IMR-90 (cell line): ENCODE results near the gene PLCB4. TPM values are rescaled to one million over a fixed set of nuclear protein-coding genes. Genes with fewer than 3 reads are reported as not detected.

Experiments used
- ATAC-seq: fragments of 200-7000 bp; cut with Tn5 transposase; 2 replicates; pipeline ENCODE4 v1.9.1; 2020; ENCODE audit warnings: low read depth, mild to moderate bottlenecking, moderate library complexity
- BruUV-seq: library from RNA; stranded (reverse); fragments of 400-500 nt; replicated peaks from 2 replicates; lab custom pipeline; 2021; lab: Mats Ljungman, UMichigan
- CTCF ChIA-PET: fragments of 300-600 bp; formaldehyde crosslinking; extraction: SDS; loops from one replicate; lab custom pipeline; 2021; ENCODE audit warnings: antibody characterized with exemption; lab: Yijun Ruan, JAX
- POLR2A ChIA-PET: fragments of 300-600 bp; sonication (Branson Sonifier 250); formaldehyde crosslinking; loops from one replicate; lab custom pipeline; 2022; ENCODE audit warnings: antibody characterized with exemption; ENCODE audit not compliant: unreplicated experiment; lab: Charles Lee
- DNase-seq: peaks from one replicate; pipeline ENCODE4 v3.0.0; 2013
- H2AFZ ChIP-seq: replicated peaks from 2 replicates; pipeline ENCODE3; 2013; ENCODE audit warnings: low read length, mild to moderate bottlenecking; ENCODE audit not compliant: poor library complexity
- H2AK5ac ChIP-seq: 2 replicates; pipeline ENCODE4 v1.6.1; 2013; ENCODE audit warnings: low read depth, low read length, inconsistent platforms
- H2AK9ac ChIP-seq: replicated peaks from 2 replicates; pipeline ENCODE3; 2013; ENCODE audit warnings: mild to moderate bottlenecking, low read depth, low read length, moderate library complexity; ENCODE audit not compliant: poor library complexity
- H2BK120ac ChIP-seq: 2 replicates; pipeline ENCODE4 v1.6.1; 2013; ENCODE audit warnings: low read depth, low read length, inconsistent platforms
- H2BK15ac ChIP-seq: 3 replicates; pipeline ENCODE4 v1.6.1; 2013; ENCODE audit warnings: low read depth, low read length, inconsistent platforms
- H2BK20ac ChIP-seq: 2 replicates; pipeline ENCODE4 v1.6.1; 2013; ENCODE audit warnings: low read depth, mild to moderate bottlenecking, inconsistent platforms, low read length, moderate library complexity
- H2BK5ac ChIP-seq: 2 replicates; pipeline ENCODE4 v1.6.1; 2013; ENCODE audit warnings: mild to moderate bottlenecking, low read depth, low read length, inconsistent platforms; ENCODE audit not compliant: poor library complexity, severe bottlenecking
- H3K14ac ChIP-seq: replicated peaks from 2 replicates; pipeline ENCODE4 v1.6.1; 2013; ENCODE audit warnings: low read depth, low read length, inconsistent platforms
- H3K18ac ChIP-seq: 2 replicates; pipeline ENCODE4 v1.6.1; 2013; ENCODE audit warnings: low read depth, low read length, control low read depth
- H3K23ac ChIP-seq: 2 replicates; pipeline ENCODE4 v1.6.1; 2013; ENCODE audit warnings: low read depth, low read length, inconsistent platforms
- H3K27ac ChIP-seq: 2 replicates; pipeline ENCODE4 v1.5.1; 2013; ENCODE audit warnings: mild to moderate bottlenecking, control low read depth, low read length; ENCODE audit not compliant: insufficient read depth
- H3K27me3 ChIP-seq: 2 replicates; pipeline ENCODE4 v1.6.1; 2013; ENCODE audit warnings: low read length; ENCODE audit not compliant: control insufficient read depth, insufficient read depth
- H3K36me3 ChIP-seq: 2 replicates; pipeline ENCODE4 v1.6.1; 2013; ENCODE audit warnings: low read length, mixed read lengths; ENCODE audit not compliant: control insufficient read depth, insufficient read depth
- H3K4ac ChIP-seq: 2 replicates; pipeline ENCODE4 v1.6.1; 2013; ENCODE audit warnings: low read depth, low read length, inconsistent platforms
- H3K4me1 ChIP-seq: 2 replicates; pipeline ENCODE4 v1.6.1; 2013; ENCODE audit warnings: low read length, mixed read lengths; ENCODE audit not compliant: control insufficient read depth, insufficient read depth
- H3K4me2 ChIP-seq: 2 replicates; pipeline ENCODE4 v1.6.1; 2013; ENCODE audit warnings: low read depth, mild to moderate bottlenecking, control low read depth, low read length, moderate library complexity
- H3K4me3 ChIP-seq: 2 replicates; pipeline ENCODE4 v1.5.1; 2013; ENCODE audit warnings: low read depth, mild to moderate bottlenecking, control low read depth, low read length, moderate library complexity; ENCODE audit not compliant: insufficient read depth
- H3K56ac ChIP-seq: 2 replicates; pipeline ENCODE4 v1.6.1; 2013; ENCODE audit warnings: low read length, inconsistent platforms; ENCODE audit not compliant: insufficient read depth; ENCODE audit errors: extremely low read depth
- H3K79me1 ChIP-seq, 2 experiments: 2 replicates each; pipeline ENCODE4 v1.6.1; 2013; ENCODE audit warnings: low read length in 2 of 2, inconsistent platforms in 1 of 2, low read depth in 1 of 2
- H3K9ac ChIP-seq: 2 replicates; pipeline ENCODE4 v1.6.1; 2013; ENCODE audit warnings: low read depth, low read length, control low read depth
- H3K9me1 ChIP-seq: 2 replicates; pipeline ENCODE4 v1.6.1; 2013; ENCODE audit warnings: low read length, inconsistent platforms; ENCODE audit not compliant: insufficient read depth
- H3K9me3 ChIP-seq: 2 replicates; pipeline ENCODE4 v1.6.1; 2013; ENCODE audit warnings: low read length; ENCODE audit not compliant: control insufficient read depth, insufficient read depth
- H4K20me1 ChIP-seq: 2 replicates; pipeline ENCODE4 v1.6.1; 2013; ENCODE audit warnings: low read length, inconsistent platforms; ENCODE audit not compliant: insufficient read depth
- H4K5ac ChIP-seq: 2 replicates; pipeline ENCODE4 v1.6.1; 2013; ENCODE audit warnings: mild to moderate bottlenecking, low read depth, low read length, control low read depth
- H4K8ac ChIP-seq, 2 experiments: 2 replicates each; pipeline ENCODE4 v1.6.1; 2013; ENCODE audit warnings: low read depth in 2 of 2, low read length in 2 of 2, control low read depth in 1 of 2, inconsistent platforms in 1 of 2
- H4K91ac ChIP-seq: 2 replicates; pipeline ENCODE4 v1.6.1; 2013; ENCODE audit warnings: low read depth, low read length, inconsistent platforms; ENCODE audit not compliant: insufficient read depth
- BHLHE40 ChIP-seq: fragments of 150-350 bp; IDR thresholded peaks from 2 replicates; pipeline ENCODE4 v1.6.1; 2016; ENCODE audit warnings: mild to moderate bottlenecking, low read depth, low read length
- CEBPB ChIP-seq: IDR thresholded peaks from 2 replicates; pipeline ENCODE4 v1.6.1; 2012; ENCODE audit warnings: low read depth, low read length, improper control_type of control experiment
- CHD1 ChIP-seq: IDR thresholded peaks from 2 replicates; pipeline ENCODE4 v1.6.1; 2012; ENCODE audit warnings: low read depth, low read length, improper control_type of control experiment
- FOS ChIP-seq: fragments of 150-350 bp; IDR thresholded peaks from 2 replicates; pipeline ENCODE4 v1.6.1; 2016; ENCODE audit warnings: low read depth, low read length
- MAFK ChIP-seq: IDR thresholded peaks from 2 replicates; pipeline ENCODE4 v1.6.1; 2012; ENCODE audit warnings: low read depth, low read length, improper control_type of control experiment
- MAZ ChIP-seq: IDR thresholded peaks from 2 replicates; pipeline ENCODE4 v1.6.1; 2012; ENCODE audit warnings: low read depth, mild to moderate bottlenecking, low read length, improper control_type of control experiment, moderate library complexity, borderline replicate concordance
- MXI1 ChIP-seq: IDR thresholded peaks from 2 replicates; pipeline ENCODE4 v1.6.1; 2012; ENCODE audit warnings: low read depth, mild to moderate bottlenecking, low read length, moderate library complexity, borderline replicate concordance
- NFE2L2 ChIP-seq: fragments of 150-350 bp; IDR thresholded peaks from 2 replicates; pipeline ENCODE4 v1.6.1; 2016; ENCODE audit warnings: low read depth, mild to moderate bottlenecking, low read length
- POLR2A ChIP-seq: IDR thresholded peaks from 2 replicates; pipeline ENCODE4 v1.6.1; 2012; ENCODE audit warnings: mild to moderate bottlenecking, low read depth, low read length
- RAD21 ChIP-seq: IDR thresholded peaks from 2 replicates; pipeline ENCODE4 v1.6.1; 2012; ENCODE audit warnings: low read length, improper control_type of control experiment
- RCOR1 ChIP-seq: IDR thresholded peaks from 2 replicates; pipeline ENCODE4 v1.6.1; 2012; ENCODE audit warnings: mild to moderate bottlenecking, low read length, improper control_type of control experiment; ENCODE audit not compliant: insufficient replicate concordance
- RFX5 ChIP-seq: IDR thresholded peaks from 2 replicates; pipeline ENCODE4 v1.8.0; 2012; ENCODE audit warnings: low read depth, mild to moderate bottlenecking, low read length, moderate library complexity
- SMC3 ChIP-seq: fragments of 150-350 bp; IDR thresholded peaks from 2 replicates; pipeline ENCODE4 v1.6.1; 2016; ENCODE audit warnings: low read depth, mild to moderate bottlenecking, antibody characterized with exemption, low read length, moderate library complexity
- WGBS, 2 experiments: methylation state at CpG; one replicate each; pipeline versions ENCODE4 v1.1.5 to v1.1.7; 2013; ENCODE audit warnings: missing lambda C conversion rate in 2 of 2; ENCODE audit not compliant: insufficient read length in 1 of 2; ENCODE audit errors: extremely low coverage in 2 of 2; 5-methylcytosine and 5-hydroxymethylcytosine counted together
- dilution Hi-C: fragments of 300-500 bp; cut with HindIII; formaldehyde crosslinking; loops from one replicate; pipeline ENCODE4 v1.14.3; 2018; ENCODE audit warnings: low sequenced_read_pairs; ENCODE audit not compliant: unreplicated experiment
- in situ Hi-C: fragments of 300-500 bp; cut with MboI; formaldehyde crosslinking; loops from 3 replicates; pipeline ENCODE4 v1.14.3; 2019; ENCODE audit warnings: low sequenced_read_pairs, inconsistent platforms, mixed read lengths
- intact Hi-C: fragments of 100-400 bp; cut with micrococcal nuclease; formaldehyde crosslinking; loops from 2 replicates; pipeline ENCODE4 v1.10.0; 2022
- polyA plus RNA-seq, 3 experiments: library from polyadenylated mRNA; depleted of rRNA; stranded (reverse); fragments of >200 nt; gene quantifications; 2 replicates each; pipeline ENCODE4 v1.2.3, GENCODE V29; 2012; ENCODE audit warnings: low replicate concordance in 1 of 3
- total RNA-seq: library from RNA; depleted of rRNA; stranded (reverse); fragments of >200 nt; gene quantifications from 2 replicates; pipeline ENCODE4 v1.2.3, GENCODE V29; 2012
- TF ChIP-seq, protein P1 (sequence below): conservative IDR thresholded peaks from 2 replicates; pipeline ENCODE4 v1.5.1; 2012; ENCODE audit warnings: mild to moderate bottlenecking, low read depth, low read length, improper control_type of control experiment
- TF ChIP-seq, protein P2 (sequence below): fragments of 150-350 bp; IDR thresholded peaks from 2 replicates; pipeline ENCODE4 v1.6.1; 2017; ENCODE audit warnings: mild to moderate bottlenecking, antibody characterized with exemption, low read length, low read depth
- TF ChIP-seq, protein P3 (sequence below): fragments of 150-350 bp; IDR thresholded peaks from 2 replicates; pipeline ENCODE4 v1.6.1; 2016; ENCODE audit warnings: low read depth, mild to moderate bottlenecking, low read length, moderate library complexity, borderline replicate concordance

The PLCB4 gene
- total and polyA plus RNA-seq, 2 of the 4 experiments (the other 2 are of a cell fraction) = 12.5 to 24.0 TPM

DNA sequence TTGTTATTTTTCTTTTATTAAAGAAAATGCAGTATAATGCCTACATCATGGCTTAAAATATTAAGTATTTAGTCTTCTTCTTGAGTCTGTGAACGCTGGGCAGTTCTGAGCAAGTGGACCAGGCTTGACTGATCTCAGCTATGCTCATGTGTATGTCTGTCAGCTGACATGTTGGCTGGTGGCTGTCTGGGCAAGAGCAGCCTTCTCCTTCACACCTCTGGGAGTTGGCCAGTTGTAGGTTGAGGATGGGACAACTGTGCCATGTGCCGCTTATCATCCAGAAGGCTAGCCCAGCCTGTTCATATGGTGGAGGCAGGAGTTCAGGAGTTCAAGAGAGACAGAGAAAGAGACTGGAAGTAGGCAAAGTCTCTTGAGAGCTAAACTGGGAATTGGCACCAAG is 175.9 kb downstream of the PLCB4 start:
- Histone ChIP-seq H3K4me3 (no peak overlapping the region), H3K56ac (no peak overlapping the region), H3K27me3 (no peaks in the 10 kb centered on the region), H3K9me3 (no peaks in the 10 kb centered on the region), H3K18ac (no peak overlapping the region), H3K9ac (no peak overlapping the region), H3K23ac (no peak overlapping the region), H3K4me2 (no peak overlapping the region), H3K14ac (no peak overlapping the region), H3K79me1 (peaks cover 22 to 66% of the 10 kb centered on the region in 2 experiments), H2BK120ac (no peak overlapping the region), H2AFZ (no peak overlapping the region), H4K8ac (no peak overlapping the region), H2BK5ac (no peak overlapping the region), H2BK20ac (no peak overlapping the region), H3K4ac (no peak overlapping the region), H4K5ac (no peak overlapping the region), H3K27ac (no peak overlapping the region), H3K9me1 (peaks cover 14% of the 10 kb centered on the region), H2BK15ac (no peak overlapping the region), H3K36me3 (no peaks in the 10 kb centered on the region), H2AK9ac (no peak overlapping the region), H4K91ac (no peak overlapping the region), H4K20me1 (peaks cover 23% of the 10 kb centered on the region; the same call in 1 of the 2 replicates), H2AK5ac (peak overlapping the region; percentile 64; the same call in 1 of the 2 replicates), H3K4me1 (peaks cover 6% of the 10 kb centered on the region)
- ChIA-PET POLR2A (no interaction called here), CTCF (no interaction called here)
- BruUV-seq = no TSS peak
- dilution Hi-C loops = no loop called here
- ATAC-seq = no peak
- no peak for DNase-seq
- no peak for TF ChIP-seq RFX5
- TF ChIP-seq, protein P1, sequence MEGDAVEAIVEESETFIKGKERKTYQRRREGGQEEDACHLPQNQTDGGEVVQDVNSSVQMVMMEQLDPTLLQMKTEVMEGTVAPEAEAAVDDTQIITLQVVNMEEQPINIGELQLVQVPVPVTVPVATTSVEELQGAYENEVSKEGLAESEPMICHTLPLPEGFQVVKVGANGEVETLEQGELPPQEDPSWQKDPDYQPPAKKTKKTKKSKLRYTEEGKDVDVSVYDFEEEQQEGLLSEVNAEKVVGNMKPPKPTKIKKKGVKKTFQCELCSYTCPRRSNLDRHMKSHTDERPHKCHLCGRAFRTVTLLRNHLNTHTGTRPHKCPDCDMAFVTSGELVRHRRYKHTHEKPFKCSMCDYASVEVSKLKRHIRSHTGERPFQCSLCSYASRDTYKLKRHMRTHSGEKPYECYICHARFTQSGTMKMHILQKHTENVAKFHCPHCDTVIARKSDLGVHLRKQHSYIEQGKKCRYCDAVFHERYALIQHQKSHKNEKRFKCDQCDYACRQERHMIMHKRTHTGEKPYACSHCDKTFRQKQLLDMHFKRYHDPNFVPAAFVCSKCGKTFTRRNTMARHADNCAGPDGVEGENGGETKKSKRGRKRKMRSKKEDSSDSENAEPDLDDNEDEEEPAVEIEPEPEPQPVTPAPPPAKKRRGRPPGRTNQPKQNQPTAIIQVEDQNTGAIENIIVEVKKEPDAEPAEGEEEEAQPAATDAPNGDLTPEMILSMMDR = no peak
- TF ChIP-seq, protein P2, sequence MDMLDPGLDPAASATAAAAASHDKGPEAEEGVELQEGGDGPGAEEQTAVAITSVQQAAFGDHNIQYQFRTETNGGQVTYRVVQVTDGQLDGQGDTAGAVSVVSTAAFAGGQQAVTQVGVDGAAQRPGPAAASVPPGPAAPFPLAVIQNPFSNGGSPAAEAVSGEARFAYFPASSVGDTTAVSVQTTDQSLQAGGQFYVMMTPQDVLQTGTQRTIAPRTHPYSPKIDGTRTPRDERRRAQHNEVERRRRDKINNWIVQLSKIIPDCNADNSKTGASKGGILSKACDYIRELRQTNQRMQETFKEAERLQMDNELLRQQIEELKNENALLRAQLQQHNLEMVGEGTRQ = no peak
- TF ChIP-seq NFE2L2 = no peak
- TF ChIP-seq, protein P3, sequence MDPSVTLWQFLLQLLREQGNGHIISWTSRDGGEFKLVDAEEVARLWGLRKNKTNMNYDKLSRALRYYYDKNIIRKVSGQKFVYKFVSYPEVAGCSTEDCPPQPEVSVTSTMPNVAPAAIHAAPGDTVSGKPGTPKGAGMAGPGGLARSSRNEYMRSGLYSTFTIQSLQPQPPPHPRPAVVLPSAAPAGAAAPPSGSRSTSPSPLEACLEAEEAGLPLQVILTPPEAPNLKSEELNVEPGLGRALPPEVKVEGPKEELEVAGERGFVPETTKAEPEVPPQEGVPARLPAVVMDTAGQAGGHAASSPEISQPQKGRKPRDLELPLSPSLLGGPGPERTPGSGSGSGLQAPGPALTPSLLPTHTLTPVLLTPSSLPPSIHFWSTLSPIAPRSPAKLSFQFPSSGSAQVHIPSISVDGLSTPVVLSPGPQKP = no peak
- no peak for TF ChIP-seq CEBPB
- no peak for TF ChIP-seq BHLHE40
- no peak for TF ChIP-seq CHD1
- TF ChIP-seq SMC3 = no peak
- TF ChIP-seq RAD21 = no peak
- no peak for TF ChIP-seq MAZ
- no peak for TF ChIP-seq MXI1
- no peak for TF ChIP-seq RCOR1
- no peak for TF ChIP-seq MAFK
- no peak for TF ChIP-seq FOS
- no peak for TF ChIP-seq POLR2A
- intact Hi-C loops = no loop called here
- no CpG with 5 or more reads among the region's 2 CpGs for WGBS, 2 experiments
- in situ Hi-C loops = no loop called here
